ENCODE results near the gene KAT6B. TPM values are rescaled to one million over a fixed set of nuclear protein-coding genes. Genes with fewer than 3 reads are reported as not detected.
A peak's percentile ranks its signal among the peaks of the same experiment; 100 is the strongest.

Gene KAT6B
- total and polyA plus RNA-seq, 8 donors: 27.6 to 48.1 (median 42.3) TPM

- intact Hi-C loops (cut with DNase I): no loop called here
- H3K4me3 ChIP-seq: no peak overlapping the region
- H3K27ac ChIP-seq: no peak overlapping the region
- no peaks in the 10 kb centered on the region for H3K27me3 ChIP-seq
- H3K36me3 ChIP-seq: no peaks in the 10 kb centered on the region
- DNase-seq (no peak), ATAC-seq (no peak)
- TF ChIP-seq CTCF (IDR thresholded peaks at IDR 0.05): no peak
- peaks cover 5 to 36% of the 10 kb centered on the region in 2 donors for H3K4me1 ChIP-seq
- no peaks in the 10 kb centered on the region for H3K9me3 ChIP-seq
These were observed 51.5 kb downstream of the KAT6B start for GRCh38 chr10:74877898-74878297.

- Histone ChIP-seq H3K36me3 (no peaks in the 10 kb centered on the region), H3K4me1 (peaks cover 12 to 42% of the 10 kb centered on the region in 2 donors), H3K27me3 (no peaks in the 10 kb centered on the region), H3K9me3 (no peaks in the 10 kb centered on the region), H3K4me3 (no peak overlapping the region), H3K27ac (no peak overlapping the region)
- ATAC-seq: no peak
- TF ChIP-seq CTCF (IDR thresholded peaks at IDR 0.05): no peak
- intact Hi-C loops (cut with DNase I): no loop called here
- DNase-seq: no peak
These were observed 53.6 kb downstream of the KAT6B start for GRCh38 chr10:74880041-74880440.

GRCh38 chr10:74881253-74881884 lies 55.0 kb downstream of the KAT6B start:
- ATAC-seq: no peak
- no peak for TF ChIP-seq CTCF (IDR thresholded peaks at IDR 0.05)
- intact Hi-C loops (cut with DNase I): no loop called here
- Histone ChIP-seq H3K4me3 (no peak overlapping the region), H3K4me1 (peaks cover 12 to 29% of the 10 kb centered on the region in 2 donors), H3K27me3 (no peaks in the 10 kb centered on the region), H3K9me3 (no peaks in the 10 kb centered on the region), H3K36me3 (no peaks in the 10 kb centered on the region), H3K27ac (no peak overlapping the region)
- DNase-seq: no peak

- intact Hi-C loops (cut with DNase I): no loop called here
- Histone ChIP-seq H3K4me3 (no peak overlapping the region), H3K27ac (no peak overlapping the region), H3K36me3 (no peaks in the 10 kb centered on the region), H3K4me1 (peaks cover 12 to 26% of the 10 kb centered on the region in 2 donors), H3K9me3 (no peaks in the 10 kb centered on the region), H3K27me3 (no peaks in the 10 kb centered on the region)
- ATAC-seq: peak; percentile 20
- TF ChIP-seq CTCF (IDR thresholded peaks at IDR 0.05): no peak
- DNase-seq: no peak
These were observed 56.0 kb downstream of the KAT6B start for GRCh38 chr10:74882427-74882826.

- intact Hi-C loops (cut with DNase I): no loop called here
- no peak overlapping the region for H3K4me3 ChIP-seq
- H3K27ac ChIP-seq: no peak overlapping the region
- H3K4me1 ChIP-seq: peaks cover 12 to 30% of the 10 kb centered on the region in 2 donors
- no peaks in the 10 kb centered on the region for H3K9me3 ChIP-seq
- H3K27me3 ChIP-seq: no peaks in the 10 kb centered on the region
- no peak for TF ChIP-seq CTCF (IDR thresholded peaks at IDR 0.05)
- H3K36me3 ChIP-seq: no peaks in the 10 kb centered on the region
- no peak for DNase-seq
- ATAC-seq: peak; percentile 29
These were observed 56.4 kb downstream of the KAT6B start for GRCh38 chr10:74882831-74883230.

Data from left lung (tissue), 10 donors.